Karpas-422 (cell line): ENCODE measurements around the gene IFITM10. TPM values are rescaled to one million over a fixed set of nuclear protein-coding genes. Genes with fewer than 3 reads are reported as not detected.

Experiments
- DNase-seq: peaks from one replicate; pipeline ENCODE4 v3.0.0-alpha.2; 2015
- H2AFZ ChIP-seq: fragments of 200-600 bp; sonication (generic); 2 replicates; pipeline ENCODE4 v1.6.1; 2014; ENCODE audit warnings: antibody characterized with exemption, low read length, mixed read lengths
- H3K27ac ChIP-seq: fragments of 200-600 bp; sonication (generic); 2 replicates; pipeline ENCODE4 v1.5.1; 2014; ENCODE audit warnings: mild to moderate bottlenecking, low read length, moderate library complexity
- H3K27me3 ChIP-seq: fragments of 200-600 bp; sonication (generic); 2 replicates; pipeline ENCODE4 v1.6.1; 2014; ENCODE audit warnings: low read length, mixed read lengths
- H3K36me3 ChIP-seq: fragments of 200-600 bp; sonication (generic); 2 replicates; pipeline ENCODE4 v1.6.1; 2014; ENCODE audit warnings: low read length, mixed read lengths; ENCODE audit not compliant: insufficient read depth
- H3K4me1 ChIP-seq: fragments of 200-600 bp; sonication (generic); 2 replicates; pipeline ENCODE4 v1.6.1; 2014; ENCODE audit warnings: mild to moderate bottlenecking, low read length, mixed read lengths
- H3K4me2 ChIP-seq: fragments of 200-600 bp; sonication (generic); 2 replicates; pipeline ENCODE4 v1.6.1; 2014; ENCODE audit warnings: low read length, low read depth, mild to moderate bottlenecking; ENCODE audit not compliant: poor library complexity, severe bottlenecking
- H3K4me3 ChIP-seq: fragments of 200-600 bp; sonication (generic); 2 replicates; pipeline ENCODE4 v1.5.1; 2014; ENCODE audit warnings: mild to moderate bottlenecking, antibody characterized with exemption, low read length, mixed read lengths
- H3K79me2 ChIP-seq: fragments of 200-600 bp; sonication (generic); 2 replicates; pipeline ENCODE4 v1.6.1; 2014; ENCODE audit warnings: mild to moderate bottlenecking, low read length, mixed read lengths
- H3K9ac ChIP-seq: fragments of 200-600 bp; sonication (generic); 2 replicates; pipeline ENCODE4 v1.6.0; 2014; ENCODE audit warnings: low read length
- H3K9me2 ChIP-seq: fragments of 200-600 bp; sonication (generic), shearing (Covaris generic); replicated peaks from 2 replicates; pipeline ENCODE4 v1.6.0; 2014; ENCODE audit warnings: mild to moderate bottlenecking, low read length, moderate library complexity; ENCODE audit not compliant: insufficient read depth
- H3K9me3 ChIP-seq: fragments of 300-700, 200-600 bp; sonication (generic); 2 replicates; pipeline ENCODE4 v1.6.1; 2014; ENCODE audit warnings: low read length, mixed read lengths
- H4K20me1 ChIP-seq: fragments of 200-600 bp; sonication (generic); 2 replicates; pipeline ENCODE4 v1.6.1; 2014; ENCODE audit warnings: mild to moderate bottlenecking, antibody characterized with exemption, low read length, low read depth; ENCODE audit not compliant: insufficient read depth
- total RNA-seq: library from RNA; depleted of rRNA; stranded (reverse); fragments of >200 nt; shearing (Covaris generic); gene quantifications from 2 replicates; pipeline ENCODE4 v1.2.3, GENCODE V29; 2014; ENCODE audit warnings: low replicate concordance

Gene IFITM10
- total RNA-seq, 1 experiment from 2014 or later: not detected

- Histone ChIP-seq H3K36me3 (no peaks in the 10 kb centered on the region), H4K20me1 (no peaks in the 10 kb centered on the region), H3K9me2 (no peaks in the 10 kb centered on the region), H3K27ac (no peak overlapping the region), H3K9me3 (no peaks in the 10 kb centered on the region), H3K4me1 (peaks cover 9% of the 10 kb centered on the region), H3K9ac (no peak overlapping the region), H3K79me2 (no peaks in the 10 kb centered on the region), H3K4me2 (no peak overlapping the region), H3K27me3 (no peaks in the 10 kb centered on the region), H2AFZ (no peak overlapping the region), H3K4me3 (no peak overlapping the region)
- DNase-seq: no peak
These were observed 2.5 kb upstream of the IFITM10 start for GRCh38 chr11:1752907-1753228.

DNA sequence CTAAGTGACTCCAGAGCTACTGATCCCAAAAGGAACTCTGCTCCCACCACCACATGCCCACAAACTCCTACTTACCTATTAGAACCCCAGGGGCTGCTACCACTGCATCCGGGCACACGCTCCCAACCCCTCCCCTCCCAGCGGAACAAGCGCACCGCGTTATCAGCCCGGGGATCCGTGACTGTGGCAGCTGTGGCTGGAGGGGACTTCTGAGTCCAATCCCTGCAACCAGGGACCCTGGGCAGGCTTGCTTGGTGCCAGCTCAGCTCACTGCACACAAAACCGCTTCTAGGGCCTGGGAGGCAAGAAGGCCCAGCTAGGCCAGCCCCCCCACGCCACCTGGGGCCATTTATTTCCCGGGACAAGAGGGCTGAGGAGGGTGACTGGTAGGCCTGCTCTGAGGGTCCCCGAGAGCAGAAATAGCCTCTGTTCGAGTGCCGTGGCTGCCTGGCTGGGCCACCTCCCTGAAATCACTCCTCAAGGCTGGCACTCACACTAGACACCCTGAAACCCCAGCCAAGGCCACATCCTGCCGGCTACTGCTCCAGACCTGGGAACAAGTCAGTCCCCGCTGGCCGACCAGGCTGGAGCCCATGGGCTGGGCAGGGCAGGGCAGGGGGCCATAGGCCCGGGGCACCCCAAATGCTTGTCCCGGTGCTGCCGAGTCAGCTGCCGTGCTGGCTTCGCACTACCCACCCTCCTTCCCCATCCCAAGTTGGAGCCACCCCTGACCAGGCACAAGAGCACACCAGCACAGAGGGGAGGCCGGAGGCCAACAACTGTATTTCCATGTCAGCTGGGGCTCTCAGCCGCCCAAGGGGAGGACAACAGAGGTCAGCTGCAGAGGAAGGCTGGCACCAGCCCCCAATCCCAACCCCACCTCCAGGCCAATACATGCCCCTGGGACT, 1.9 kb upstream of the IFITM10 start:
- Histone ChIP-seq H3K9me2 (no peaks in the 10 kb centered on the region), H3K27ac (no peak overlapping the region), H3K4me2 (no peak overlapping the region), H3K4me1 (peaks cover 9% of the 10 kb centered on the region), H3K4me3 (no peak overlapping the region), H3K36me3 (no peaks in the 10 kb centered on the region), H4K20me1 (no peaks in the 10 kb centered on the region), H2AFZ (no peak overlapping the region), H3K79me2 (no peaks in the 10 kb centered on the region), H3K27me3 (no peaks in the 10 kb centered on the region), H3K9ac (no peak overlapping the region), H3K9me3 (no peaks in the 10 kb centered on the region)
- no peak for DNase-seq

DNA sequence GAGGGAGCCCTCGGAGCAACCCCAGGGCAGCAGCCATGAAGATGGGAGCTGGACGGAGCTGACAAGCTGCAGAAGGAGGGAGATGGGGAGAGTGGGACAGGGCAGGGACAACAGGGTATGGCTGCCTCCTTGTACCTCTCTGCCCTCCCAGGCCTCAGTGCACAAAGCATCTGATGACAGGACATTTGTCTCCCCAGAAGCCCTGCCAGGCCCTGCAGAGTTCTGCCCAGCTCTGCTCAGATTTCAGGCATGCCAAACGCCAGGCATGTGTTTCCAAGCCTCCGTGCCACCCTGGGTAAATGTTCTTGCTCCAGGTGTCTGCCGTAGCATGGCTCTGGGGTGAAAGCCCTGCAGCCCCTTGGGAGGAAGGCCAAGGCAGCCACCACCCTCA, 1.1 kb upstream of the IFITM10 start:
- Histone ChIP-seq H3K4me3 (no peak overlapping the region), H3K27ac (no peak overlapping the region), H3K9ac (no peak overlapping the region), H3K4me2 (no peak overlapping the region), H3K4me1 (peaks cover 9% of the 10 kb centered on the region), H4K20me1 (no peaks in the 10 kb centered on the region), H3K9me2 (no peaks in the 10 kb centered on the region), H3K79me2 (no peaks in the 10 kb centered on the region), H2AFZ (no peak overlapping the region), H3K27me3 (no peaks in the 10 kb centered on the region), H3K36me3 (no peaks in the 10 kb centered on the region), H3K9me3 (no peaks in the 10 kb centered on the region)
- DNase-seq: no peak

DNA sequence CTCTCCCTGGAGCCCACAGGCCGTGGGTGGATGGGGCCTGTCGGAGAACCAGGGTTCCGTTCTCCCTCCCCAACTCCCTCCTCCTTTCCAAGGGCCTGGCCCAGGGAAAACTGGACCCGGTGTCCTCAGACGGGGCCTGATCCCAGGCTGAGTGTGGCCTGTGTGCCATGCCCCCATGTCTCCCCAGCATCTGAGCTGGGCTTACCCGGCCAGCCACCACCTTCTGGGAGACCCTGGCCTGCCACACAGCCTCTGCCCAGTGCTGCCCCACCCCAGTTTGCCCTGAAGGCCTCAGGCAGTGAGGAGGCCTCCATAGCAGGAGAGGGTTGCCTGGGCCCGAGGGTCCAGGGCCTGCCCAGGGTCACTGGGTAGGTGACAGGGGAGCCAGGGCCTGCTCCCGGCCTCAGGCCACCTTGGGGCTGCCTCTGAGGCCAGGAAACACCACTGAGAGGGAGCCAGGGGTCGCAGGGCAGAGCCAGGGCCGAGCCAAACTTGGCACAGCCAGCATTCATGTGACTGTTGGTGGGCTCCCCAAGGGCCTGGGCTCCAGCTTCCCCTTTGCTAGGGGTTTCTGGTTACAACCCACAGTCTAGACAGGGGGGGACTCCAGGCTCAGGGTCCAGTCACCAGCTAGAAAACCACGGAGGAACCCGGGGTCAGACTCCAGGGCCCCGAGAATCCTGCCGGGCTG, 590 bp upstream of the IFITM10 start:
- Histone ChIP-seq H3K27ac (no peak overlapping the region), H3K79me2 (no peaks in the 10 kb centered on the region), H3K36me3 (no peaks in the 10 kb centered on the region), H3K27me3 (no peaks in the 10 kb centered on the region), H3K9me2 (no peaks in the 10 kb centered on the region), H3K4me2 (no peak overlapping the region), H3K4me3 (no peak overlapping the region), H3K9ac (no peak overlapping the region), H3K4me1 (peaks cover 9% of the 10 kb centered on the region), H4K20me1 (no peaks in the 10 kb centered on the region), H2AFZ (no peak overlapping the region), H3K9me3 (no peaks in the 10 kb centered on the region)
- DNase-seq: no peak

DNA sequence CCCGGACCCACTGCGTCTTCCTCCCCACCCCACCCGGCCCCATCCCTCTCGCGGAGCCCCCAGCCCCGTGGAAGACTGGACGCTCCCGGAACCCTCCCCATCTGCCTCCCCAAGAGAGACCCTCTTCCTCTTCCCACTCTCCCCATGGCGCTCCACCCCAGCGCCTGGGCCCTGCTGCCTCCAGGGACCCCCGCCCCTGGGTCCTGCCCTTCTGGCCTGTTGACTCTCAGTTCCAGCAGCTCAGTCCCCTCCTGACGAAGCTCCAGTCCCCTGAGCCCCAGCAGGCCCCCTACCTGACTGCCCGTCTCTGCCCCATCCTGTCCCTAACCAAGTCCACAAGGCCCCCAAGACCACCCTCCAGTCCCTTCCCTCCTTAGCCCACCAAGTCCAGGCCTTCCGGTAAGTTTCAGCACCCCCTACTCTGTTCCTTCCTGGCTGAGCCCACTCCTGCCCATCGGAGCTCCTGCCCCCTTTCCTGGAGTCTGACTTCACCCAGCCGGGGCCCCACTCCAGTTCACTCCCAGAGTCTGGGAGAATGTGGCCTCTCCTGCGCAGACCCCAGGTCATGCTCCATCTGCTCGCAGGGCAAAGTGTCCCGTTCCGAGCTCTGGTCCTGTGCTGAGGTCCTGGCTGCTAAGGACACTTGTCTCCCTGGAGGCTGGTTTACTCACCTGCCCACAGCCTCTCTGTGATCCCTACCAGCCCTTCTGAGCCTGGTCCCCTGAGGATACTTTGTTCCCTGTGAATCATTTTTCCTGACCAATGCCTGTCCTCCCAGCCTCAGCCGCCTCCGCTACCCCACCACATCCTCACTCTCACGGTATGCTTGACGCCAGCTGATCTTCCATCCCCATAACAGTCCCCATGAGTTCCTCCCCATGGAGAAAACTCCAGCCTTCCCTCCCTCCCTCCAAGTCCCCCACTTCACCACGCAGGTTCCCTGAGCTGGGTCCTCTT, 722 bp downstream of the IFITM10 start:
- Histone ChIP-seq H3K4me3 (no peak overlapping the region), H3K4me1 (peaks cover 9% of the 10 kb centered on the region), H3K4me2 (no peak overlapping the region)

GRCh38 chr11:1748636-1749394, 1.6 kb downstream of the IFITM10 start:
- Histone ChIP-seq H3K4me1 (peaks cover 9% of the 10 kb centered on the region), H3K4me3 (no peak overlapping the region)

More for the DNA sequence above, 722 bp downstream of the IFITM10 start:
- no peak for DNase-seq
- Histone ChIP-seq H3K27me3 (no peaks in the 10 kb centered on the region), H3K36me3 (no peaks in the 10 kb centered on the region), H3K79me2 (no peaks in the 10 kb centered on the region), H3K9me3 (no peaks in the 10 kb centered on the region), H3K9ac (no peak overlapping the region), H3K27ac (no peak overlapping the region), H4K20me1 (no peaks in the 10 kb centered on the region), H2AFZ (no peak overlapping the region), H3K9me2 (no peaks in the 10 kb centered on the region)

DNA sequence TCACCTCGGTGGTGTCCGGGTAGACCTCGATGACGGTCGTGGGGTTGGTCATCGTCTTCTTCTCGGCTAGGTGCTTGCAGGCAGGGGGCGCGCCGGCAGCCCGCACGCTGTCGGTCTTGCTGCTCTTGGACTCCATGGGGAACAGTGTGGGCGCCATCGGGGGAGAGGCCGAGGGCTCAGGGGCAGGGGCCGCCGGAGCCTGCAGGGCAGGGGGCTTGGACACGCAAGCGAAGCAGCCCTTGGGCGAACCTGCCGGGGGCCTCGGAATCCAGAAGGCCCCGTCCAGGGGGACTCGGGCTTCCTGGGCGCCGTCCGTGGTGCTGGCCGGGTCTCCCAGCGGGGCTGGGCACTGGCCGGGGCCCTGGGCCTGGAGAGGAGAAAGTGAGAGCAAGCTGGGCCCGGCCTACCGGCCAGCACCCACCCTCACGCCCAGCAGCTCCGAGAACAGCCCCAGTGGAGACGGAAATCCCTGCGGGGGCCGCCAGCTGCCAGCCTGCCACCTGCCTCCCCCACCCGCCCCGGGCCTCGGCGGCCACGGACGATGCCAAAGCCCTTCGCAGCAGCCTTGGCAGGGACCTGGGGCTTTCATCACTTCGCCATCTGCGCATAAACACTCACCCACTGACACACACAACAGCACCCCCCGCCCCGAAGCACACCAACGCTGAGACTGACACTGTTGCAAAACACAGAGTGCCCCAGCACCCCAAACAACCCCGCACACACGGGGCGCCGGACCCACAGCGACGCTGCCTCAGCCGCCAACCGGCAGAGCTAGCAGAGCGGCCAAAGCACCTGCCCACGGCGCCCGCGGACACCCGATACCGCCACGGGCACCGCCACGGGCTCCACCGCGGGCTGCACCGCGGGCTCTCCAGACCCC, 2.4 kb downstream of the IFITM10 start:
- Histone ChIP-seq H3K79me2 (no peaks in the 10 kb centered on the region), H3K9ac (no peak overlapping the region), H3K4me3 (no peak overlapping the region), H3K9me2 (no peaks in the 10 kb centered on the region), H4K20me1 (no peaks in the 10 kb centered on the region), H3K4me2 (no peak overlapping the region), H3K4me1 (peaks cover 9% of the 10 kb centered on the region), H3K9me3 (no peaks in the 10 kb centered on the region), H3K36me3 (no peaks in the 10 kb centered on the region), H3K27ac (no peak overlapping the region), H3K27me3 (no peaks in the 10 kb centered on the region), H2AFZ (no peak overlapping the region)
- no peak for DNase-seq

More at GRCh38 chr11:1748636-1749394, 1.6 kb downstream of the IFITM10 start:
- no peaks in the 10 kb centered on the region for H4K20me1 ChIP-seq
- H2AFZ ChIP-seq: no peak overlapping the region
- H3K27ac ChIP-seq: no peak overlapping the region
- H3K79me2 ChIP-seq: no peaks in the 10 kb centered on the region
- no peaks in the 10 kb centered on the region for H3K9me3 ChIP-seq
- no peak overlapping the region for H3K4me2 ChIP-seq
- no peaks in the 10 kb centered on the region for H3K36me3 ChIP-seq
- no peaks in the 10 kb centered on the region for H3K9me2 ChIP-seq
- no peaks in the 10 kb centered on the region for H3K27me3 ChIP-seq
- DNase-seq: no peak
- no peak overlapping the region for H3K9ac ChIP-seq
